Mesendoderm (in vitro differentiated cells): ENCODE measurements around the gene TJP3.

Source experiments
- DNase-seq: peaks from one replicate; pipeline ENCODE4 v3.0.0; 2013
- H2AK5ac ChIP-seq: 2 replicates; pipeline ENCODE4 v1.6.1; 2013; ENCODE audit warnings: low read length, inconsistent platforms
- H2BK120ac ChIP-seq: 2 replicates; pipeline ENCODE4 v1.6.1; 2013; ENCODE audit warnings: low read depth, mild to moderate bottlenecking, low read length, moderate library complexity, mixed read lengths
- H2BK15ac ChIP-seq: replicated peaks from 2 replicates; pipeline ENCODE4 v1.6.1; 2013; ENCODE audit warnings: low read depth, mild to moderate bottlenecking, moderate library complexity
- H2BK5ac ChIP-seq: 2 replicates; pipeline ENCODE4 v1.6.1; 2013; ENCODE audit warnings: low read length, inconsistent platforms
- H3K18ac ChIP-seq: 2 replicates; pipeline ENCODE4 v1.6.1; 2013; ENCODE audit warnings: mild to moderate bottlenecking, low read length, mixed read lengths
- H3K23ac ChIP-seq: one replicate; pipeline ENCODE4 v1.6.1; 2013; ENCODE audit warnings: low read length
- H3K27ac ChIP-seq: 2 replicates; pipeline ENCODE4 v1.5.1; 2013; ENCODE audit warnings: low read depth, mild to moderate bottlenecking, inconsistent platforms, low read length, moderate library complexity
- H3K27me3 ChIP-seq: 2 replicates; pipeline ENCODE4 v1.6.1; 2013; ENCODE audit warnings: low read length, control low read depth, mild to moderate bottlenecking, inconsistent platforms; ENCODE audit not compliant: insufficient read depth, poor library complexity
- H3K36me3 ChIP-seq: 2 replicates; pipeline ENCODE4 v1.6.1; 2013; ENCODE audit warnings: low read length, inconsistent platforms; ENCODE audit not compliant: control insufficient read depth, insufficient read depth
- H3K4ac ChIP-seq: one replicate; pipeline ENCODE4 v1.6.1; 2013; ENCODE audit warnings: low read depth, mild to moderate bottlenecking, low read length, moderate library complexity
- H3K4me1 ChIP-seq: 2 replicates; pipeline ENCODE4 v1.6.1; 2013; ENCODE audit warnings: low read depth, low read length, inconsistent platforms; ENCODE audit not compliant: control insufficient read depth
- H3K4me2 ChIP-seq: 2 replicates; pipeline ENCODE4 v1.6.1; 2013; ENCODE audit warnings: low read length
- H3K4me3 ChIP-seq: 2 replicates; pipeline ENCODE4 v1.5.1; 2013; ENCODE audit warnings: mild to moderate bottlenecking, low read length
- H3K56ac ChIP-seq: one replicate; pipeline ENCODE4 v1.6.1; 2013; ENCODE audit warnings: low read length
- H3K79me1 ChIP-seq: 2 replicates; pipeline ENCODE4 v1.6.1; 2013; ENCODE audit warnings: low read length, inconsistent platforms
- H3K79me2 ChIP-seq: 2 replicates; pipeline ENCODE4 v1.6.1; 2013; ENCODE audit warnings: mild to moderate bottlenecking, low read length; ENCODE audit not compliant: control insufficient read depth, insufficient read depth
- H3K9ac ChIP-seq: 2 replicates; pipeline ENCODE4 v1.6.1; 2013; ENCODE audit warnings: low read length, inconsistent platforms
- H4K5ac ChIP-seq: one replicate; pipeline ENCODE4 v1.6.1; 2013; ENCODE audit warnings: low read length
- H4K8ac ChIP-seq: one replicate; pipeline ENCODE4 v1.6.1; 2013; ENCODE audit warnings: low read depth, mild to moderate bottlenecking, control low read depth, low read length, moderate library complexity
- WGBS: extraction: QIAGEN DNeasy Blood & Tissue Kit; methylation state at CpG from one replicate; pipeline ENCODE4 v1.1.7; 2013; ENCODE audit warnings: low lambda C conversion rate, missing lambda C conversion rate; ENCODE audit not compliant: insufficient coverage; ENCODE audit errors: extremely low coverage; 5-methylcytosine and 5-hydroxymethylcytosine counted together

Gene TJP3

GRCh38 chr19:3790209-3790734 lies 82.1 kb downstream of the TJP3 start:
- no peak overlapping the region for H2BK120ac ChIP-seq
- H3K4me2 ChIP-seq: no peak overlapping the region
- no peak overlapping the region for H3K4me3 ChIP-seq

GRCh38 chr19:3790941-3791340 lies 82.8 kb downstream of the TJP3 start:
- no peak overlapping the region for H3K4me2 ChIP-seq
- no peaks in the 10 kb centered on the region for H3K36me3 ChIP-seq
- no peak overlapping the region for H3K18ac ChIP-seq
- no peak overlapping the region for H4K5ac ChIP-seq
- H2BK120ac ChIP-seq: no peak overlapping the region
- H2BK5ac ChIP-seq: no peak overlapping the region
- H3K4ac ChIP-seq: no peak overlapping the region
- no CpG with 5 or more reads among the region's 7 CpGs for WGBS
- no peak overlapping the region for H2AK5ac ChIP-seq
- no peak overlapping the region for H2BK15ac ChIP-seq
- H3K27me3 ChIP-seq: no peaks in the 10 kb centered on the region
- no peaks in the 10 kb centered on the region for H3K79me1 ChIP-seq
- H3K27ac ChIP-seq: no peak overlapping the region
- no peak for DNase-seq
- H3K4me1 ChIP-seq: no peaks in the 10 kb centered on the region
- H3K79me2 ChIP-seq: no peaks in the 10 kb centered on the region
- no peak overlapping the region for H4K8ac ChIP-seq
- H3K56ac ChIP-seq: no peak overlapping the region
- H3K23ac ChIP-seq: no peak overlapping the region
- no peak overlapping the region for H3K9ac ChIP-seq
- no peak overlapping the region for H3K4me3 ChIP-seq

More at GRCh38 chr19:3790209-3790734, 82.1 kb downstream of the TJP3 start:
- H3K23ac ChIP-seq: no peak overlapping the region
- no peaks in the 10 kb centered on the region for H3K79me2 ChIP-seq
- H3K4ac ChIP-seq: no peak overlapping the region
- H4K5ac ChIP-seq: no peak overlapping the region
- no peaks in the 10 kb centered on the region for H3K36me3 ChIP-seq
- no peak overlapping the region for H2BK15ac ChIP-seq
- H3K27ac ChIP-seq: no peak overlapping the region
- no peaks in the 10 kb centered on the region for H3K79me1 ChIP-seq
- no peaks in the 10 kb centered on the region for H3K4me1 ChIP-seq
- DNase-seq: no peak
- no peak overlapping the region for H2AK5ac ChIP-seq
- no peak overlapping the region for H3K18ac ChIP-seq
- H2BK5ac ChIP-seq: no peak overlapping the region
- H4K8ac ChIP-seq: no peak overlapping the region
- H3K9ac ChIP-seq: no peak overlapping the region
- no CpG with 5 or more reads among the region's 6 CpGs for WGBS
- peaks cover 6% of the 10 kb centered on the region for H3K27me3 ChIP-seq
- no peak overlapping the region for H3K56ac ChIP-seq

DNA sequence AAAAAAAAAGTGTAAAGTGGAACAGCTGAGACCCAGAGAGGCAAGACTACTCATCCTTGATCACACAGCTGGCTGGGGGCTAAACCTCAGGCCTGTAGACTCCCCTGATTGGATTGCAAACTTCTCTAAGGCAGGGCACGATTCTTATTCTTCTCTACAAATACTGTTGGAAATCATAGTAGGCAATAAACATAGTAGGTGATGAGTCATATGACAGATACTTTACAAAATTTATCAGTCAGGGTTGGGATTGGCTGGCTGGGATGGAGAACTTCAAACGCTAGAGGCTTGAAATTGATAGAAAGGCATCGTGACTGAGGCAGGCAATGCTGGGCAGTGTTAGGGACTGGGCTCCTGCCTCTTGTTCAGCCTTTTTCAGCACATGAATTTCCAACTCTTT lies 83.9 kb downstream of the TJP3 start:
- Histone ChIP-seq H3K27me3 (no peaks in the 10 kb centered on the region), H3K4me1 (no peaks in the 10 kb centered on the region), H3K4ac (no peak overlapping the region), H2BK15ac (no peak overlapping the region), H2BK5ac (no peak overlapping the region), H3K23ac (no peak overlapping the region), H4K5ac (no peak overlapping the region), H3K56ac (no peak overlapping the region), H3K9ac (no peak overlapping the region), H4K8ac (no peak overlapping the region), H3K79me1 (no peaks in the 10 kb centered on the region), H3K27ac (no peak overlapping the region), H3K18ac (no peak overlapping the region), H3K4me3 (no peak overlapping the region), H3K4me2 (no peak overlapping the region), H2BK120ac (no peak overlapping the region), H3K79me2 (no peaks in the 10 kb centered on the region), H2AK5ac (no peak overlapping the region), H3K36me3 (no peaks in the 10 kb centered on the region)
- no peak for DNase-seq
- WGBS: no CpG with 5 or more reads among the region's 3 CpGs

DNA sequence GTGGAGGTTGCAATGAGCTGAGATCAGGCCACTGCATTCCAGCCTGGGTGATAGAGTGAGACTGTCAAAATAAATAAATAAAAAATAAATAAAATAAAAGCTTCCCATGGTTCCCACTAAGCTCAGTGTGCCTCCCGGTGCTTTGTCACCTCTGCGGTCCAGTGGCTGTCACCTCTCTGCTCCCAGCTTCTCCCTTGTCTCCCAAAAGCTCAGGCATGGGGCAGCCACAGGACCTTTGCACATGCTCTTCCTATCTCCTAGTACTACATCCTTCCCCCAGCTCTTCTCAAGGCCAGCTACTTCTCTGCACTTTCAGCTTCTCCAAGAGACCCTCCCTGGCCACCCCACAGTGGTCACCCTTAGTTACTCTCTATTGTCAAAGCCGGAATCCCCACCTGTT lies 85.6 kb downstream of the TJP3 start:
- H3K4me3 ChIP-seq: no peak overlapping the region

GRCh38 chr19:3796358-3796757 lies 88.2 kb downstream of the TJP3 start:
- no peaks in the 10 kb centered on the region for H3K79me1 ChIP-seq
- H3K18ac ChIP-seq: no peak overlapping the region
- WGBS: no CpG with 5 or more reads among the region's 2 CpGs
- no peak overlapping the region for H3K9ac ChIP-seq
- no peak overlapping the region for H3K56ac ChIP-seq
- H3K4me2 ChIP-seq: no peak overlapping the region
- H2BK15ac ChIP-seq: no peak overlapping the region
- H2AK5ac ChIP-seq: no peak overlapping the region
- no peaks in the 10 kb centered on the region for H3K4me1 ChIP-seq
- H3K4me3 ChIP-seq: no peak overlapping the region
- H3K27me3 ChIP-seq: peaks cover 2% of the 10 kb centered on the region
- no peak for DNase-seq
- no peaks in the 10 kb centered on the region for H3K36me3 ChIP-seq
- no peak overlapping the region for H2BK5ac ChIP-seq
- no peak overlapping the region for H4K5ac ChIP-seq
- no peak overlapping the region for H3K27ac ChIP-seq
- no peak overlapping the region for H3K23ac ChIP-seq
- no peaks in the 10 kb centered on the region for H3K79me2 ChIP-seq
- H2BK120ac ChIP-seq: no peak overlapping the region
- H3K4ac ChIP-seq: no peak overlapping the region
- no peak overlapping the region for H4K8ac ChIP-seq

More for the DNA sequence above, 85.6 kb downstream of the TJP3 start:
- no peaks in the 10 kb centered on the region for H3K36me3 ChIP-seq
- no peak overlapping the region for H3K27ac ChIP-seq
- no peaks in the 10 kb centered on the region for H3K79me1 ChIP-seq
- no peak overlapping the region for H3K56ac ChIP-seq
- no peak overlapping the region for H3K18ac ChIP-seq
- no peak overlapping the region for H4K5ac ChIP-seq
- H3K4me2 ChIP-seq: no peak overlapping the region
- H3K4me1 ChIP-seq: no peaks in the 10 kb centered on the region
- DNase-seq: no peak
- no peak overlapping the region for H2BK15ac ChIP-seq
- no peak overlapping the region for H3K9ac ChIP-seq
- H2AK5ac ChIP-seq: no peak overlapping the region
- no peak overlapping the region for H3K4ac ChIP-seq
- no peak overlapping the region for H2BK120ac ChIP-seq
- no CpG with 5 or more reads among the region's 3 CpGs for WGBS
- H3K27me3 ChIP-seq: no peaks in the 10 kb centered on the region
- no peak overlapping the region for H4K8ac ChIP-seq
- H3K79me2 ChIP-seq: no peaks in the 10 kb centered on the region
- H3K23ac ChIP-seq: no peak overlapping the region
- H2BK5ac ChIP-seq: no peak overlapping the region

- no peak for DNase-seq
Measured at GRCh38 chr19:3798137-3798536, 90.0 kb downstream of the TJP3 start.

More at GRCh38 chr19:3798137-3798536, 90.0 kb downstream of the TJP3 start:
- Histone ChIP-seq H2AK5ac (no peak overlapping the region), H2BK120ac (no peak overlapping the region), H3K4ac (no peak overlapping the region), H2BK15ac (no peak overlapping the region), H3K18ac (no peak overlapping the region), H4K5ac (no peak overlapping the region), H3K79me2 (no peaks in the 10 kb centered on the region), H3K79me1 (no peaks in the 10 kb centered on the region), H4K8ac (no peak overlapping the region), H3K56ac (no peak overlapping the region), H3K9ac (no peak overlapping the region), H2BK5ac (no peak overlapping the region), H3K27ac (no peak overlapping the region), H3K4me2 (no peak overlapping the region), H3K23ac (no peak overlapping the region), H3K4me3 (no peak overlapping the region), H3K36me3 (no peaks in the 10 kb centered on the region), H3K27me3 (peaks cover 2% of the 10 kb centered on the region), H3K4me1 (no peaks in the 10 kb centered on the region)
- WGBS: no CpG with 5 or more reads among the region's 6 CpGs
